KBM-7 (cell line): ENCODE measurements around the gene SHOC2.

ENCODE experiments used
- DNase-seq: peaks from one replicate; pipeline ENCODE4 v3.0.0-alpha.2; 2015
- in situ Hi-C: fragments of 300-500 bp; cut with MboI; formaldehyde crosslinking; loops from 2 replicates; pipeline ENCODE4 v1.14.3; 2020; ENCODE audit warnings: low sequenced_read_pairs, low pct_unique_long_range_greater_than_20kb, mixed read lengths

Gene SHOC2

DNA sequence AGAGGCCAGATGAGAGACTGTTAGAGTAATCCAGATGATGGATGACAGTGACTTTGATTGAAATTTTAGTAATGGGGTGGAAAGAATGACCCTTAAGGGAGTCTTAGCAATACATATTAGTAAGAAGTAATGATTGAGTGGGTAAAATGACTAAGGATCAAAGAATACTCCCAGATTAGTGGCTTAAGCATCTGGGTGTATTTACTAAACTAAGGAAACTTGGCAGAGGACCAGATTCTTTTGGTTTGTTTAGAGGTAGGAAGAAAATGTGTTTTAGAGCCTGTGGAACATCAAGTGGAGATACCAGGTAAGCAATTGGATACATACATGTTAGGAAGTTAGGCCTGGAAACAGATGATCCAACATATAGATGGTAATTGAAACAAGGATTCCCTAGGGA lies 98.6 kb downstream of the SHOC2 start:
- in situ Hi-C loops = no loop called here
- no peak for DNase-seq

DNA sequence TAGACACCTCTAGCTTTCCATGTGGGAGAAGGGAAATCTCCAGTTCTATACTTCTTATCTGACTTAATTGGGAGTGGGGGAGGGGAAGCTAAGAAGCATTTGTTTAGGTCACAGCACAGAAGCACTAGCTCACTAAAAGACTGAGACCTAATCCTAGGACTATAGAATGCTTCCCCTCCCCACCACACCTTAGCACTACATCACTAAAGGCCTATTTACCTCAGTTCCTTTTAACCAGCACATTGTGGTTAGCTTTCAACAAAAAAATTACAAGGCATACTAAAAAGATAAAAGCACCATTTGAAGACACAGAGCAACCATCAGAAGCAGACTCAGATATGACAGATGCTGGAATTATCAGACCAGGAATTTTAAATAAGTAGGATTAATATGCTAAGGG lies 103.7 kb downstream of the SHOC2 start:
- in situ Hi-C loops = no loop called here

DNA sequence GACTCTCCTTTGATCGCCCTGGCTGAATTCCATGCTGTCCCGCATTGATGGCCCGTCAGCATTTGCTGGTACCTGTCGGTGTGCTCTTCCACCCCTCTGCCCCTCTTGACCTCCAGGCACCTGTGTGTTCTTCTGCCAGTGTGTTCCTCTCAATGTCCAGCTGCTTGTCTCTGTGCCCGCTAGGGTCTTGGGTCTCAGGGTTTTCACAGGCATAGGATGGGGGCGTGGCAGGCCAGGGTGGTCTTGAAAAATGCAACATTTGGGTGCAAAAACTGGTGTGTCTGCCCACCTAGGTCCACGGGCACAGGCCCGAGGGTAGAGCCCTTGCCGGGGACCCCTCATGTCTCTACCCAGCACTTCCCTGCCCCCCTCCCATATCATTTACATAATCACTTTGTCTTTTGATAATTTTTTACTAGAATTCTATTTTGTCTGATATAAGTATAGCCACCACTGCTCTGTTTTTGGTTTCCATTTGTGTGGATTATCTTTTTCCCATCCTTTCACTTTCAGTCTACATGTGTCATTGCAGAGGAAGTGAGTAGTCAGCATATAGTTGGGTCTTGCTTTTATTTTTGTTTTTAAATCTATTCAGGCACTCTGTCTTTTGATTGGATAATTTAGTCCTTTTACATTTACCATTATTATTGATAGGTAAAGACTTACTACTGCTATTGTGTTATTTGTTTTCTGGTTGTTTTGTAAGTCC lies 110.8 kb downstream of the SHOC2 start:
- in situ Hi-C loops = no loop called here
- DNase-seq = no peak

More for the DNA sequence above, 103.7 kb downstream of the SHOC2 start:
- no peak for DNase-seq

DNA sequence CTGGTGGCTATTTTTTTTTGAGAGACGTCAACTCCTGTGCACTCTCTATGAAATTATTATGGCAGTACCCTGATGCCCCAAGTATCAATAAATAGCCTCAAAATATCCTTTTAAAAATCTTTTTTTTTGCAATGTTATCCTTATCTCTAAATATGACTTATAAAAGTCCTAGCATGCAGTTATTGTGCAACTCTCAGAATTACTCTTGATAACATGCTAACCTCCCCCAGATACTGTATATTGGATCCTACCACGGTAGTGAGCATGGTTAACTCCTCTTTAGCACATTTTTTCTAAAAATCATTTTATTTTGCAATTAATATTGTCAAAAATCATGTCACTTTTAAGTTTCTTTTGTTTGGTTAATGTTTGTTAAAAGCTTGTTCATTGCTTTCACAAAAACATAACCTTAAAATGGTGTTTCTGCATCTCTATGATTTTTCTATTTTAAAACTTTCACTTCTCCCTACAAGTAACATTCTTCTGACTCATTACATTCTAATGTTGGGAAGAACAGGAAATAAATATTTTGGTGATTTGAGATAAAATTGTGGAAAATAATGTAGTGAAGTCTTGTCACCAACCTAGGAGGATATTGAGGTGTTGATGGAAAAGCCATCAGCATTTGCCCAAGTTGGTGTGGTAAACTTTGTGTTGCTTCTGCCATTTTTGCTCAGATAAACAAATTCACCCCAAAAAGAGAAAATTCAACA lies 115.3 kb downstream of the SHOC2 start:
- in situ Hi-C loops = no loop called here
- DNase-seq = no peak

DNA sequence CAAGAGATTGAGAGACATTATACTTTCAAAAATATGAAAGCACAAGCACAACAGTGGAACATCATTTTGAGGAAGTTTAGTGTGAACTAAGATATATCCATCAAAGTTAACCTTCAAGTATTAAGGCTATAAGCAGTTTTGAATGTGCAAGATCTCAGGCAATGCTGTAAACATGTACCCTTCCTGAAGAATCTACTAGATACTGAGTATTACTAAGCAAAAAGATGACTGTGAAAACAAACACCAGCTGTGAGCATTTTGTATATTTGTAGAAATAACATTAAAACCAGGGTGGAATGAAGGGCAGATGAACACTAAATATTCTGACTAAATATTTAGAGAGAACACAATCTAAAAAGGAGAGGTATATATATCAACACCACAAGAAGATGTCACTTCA lies 116.1 kb downstream of the SHOC2 start:
- in situ Hi-C loops = no loop called here
- no peak for DNase-seq

DNA sequence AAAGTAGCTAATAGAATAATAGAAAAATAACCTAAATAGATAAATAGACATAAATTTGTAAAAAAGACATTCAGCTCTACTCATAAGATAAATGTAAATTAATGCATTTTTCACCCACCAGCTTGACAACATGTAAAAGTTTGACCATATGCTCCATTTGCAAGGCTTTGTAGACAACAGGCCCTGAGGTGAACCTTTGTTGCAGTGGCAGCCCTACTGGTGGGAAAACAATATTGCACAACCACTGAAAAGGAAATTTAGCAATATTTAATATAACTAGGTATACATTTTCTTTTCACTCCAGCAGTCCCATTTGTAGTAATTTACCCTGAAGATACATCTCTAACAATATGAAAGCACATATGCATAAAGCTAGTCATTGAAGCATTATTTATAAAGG lies 118.5 kb downstream of the SHOC2 start:
- no peak for DNase-seq
- in situ Hi-C loops = no loop called here

DNA sequence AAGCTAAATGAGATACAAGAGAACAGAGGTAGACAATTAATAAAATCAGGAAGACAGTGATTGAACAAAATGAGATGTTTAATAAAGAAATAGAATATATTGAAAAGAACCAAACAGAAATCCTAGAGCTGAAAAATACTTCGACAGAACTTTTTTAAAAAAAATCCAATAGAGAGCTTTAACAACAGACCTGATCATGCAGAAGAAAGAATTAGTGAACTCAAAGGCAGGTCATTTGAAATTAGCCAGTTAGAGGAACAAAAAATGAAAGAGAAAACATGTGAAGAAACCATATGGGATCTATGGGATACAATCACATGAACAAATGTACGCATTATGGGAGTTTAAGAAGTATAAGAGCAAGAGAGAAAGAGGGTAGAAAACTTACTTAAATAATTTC lies 120.1 kb downstream of the SHOC2 start:
- in situ Hi-C loops = no loop called here

DNA sequence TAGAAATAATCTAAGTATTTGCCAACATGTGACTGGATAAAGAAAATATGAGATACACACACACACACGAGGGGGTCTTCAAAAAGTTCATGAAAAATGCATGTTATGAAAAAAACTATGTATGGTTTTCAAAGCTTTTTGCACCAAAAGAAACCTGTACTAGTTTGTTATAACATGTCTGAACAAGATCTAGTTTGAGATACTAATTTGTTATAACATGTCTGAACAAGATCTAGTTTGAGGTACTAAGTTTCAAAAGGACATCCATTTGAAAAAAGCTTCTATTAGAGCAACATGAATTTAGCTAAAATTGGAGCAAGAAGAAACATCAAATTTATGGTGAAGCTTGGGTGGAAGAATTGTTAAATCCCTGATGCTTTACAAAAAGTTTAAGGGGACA lies 137.6 kb downstream of the SHOC2 start:
- in situ Hi-C loops = no loop called here
- DNase-seq = no peak

More for the DNA sequence above, 120.1 kb downstream of the SHOC2 start:
- no peak for DNase-seq
